SH-SY5Y (cell line): ENCODE results near the gene HSPG2.

Experiments used
- GATA2 ChIP-seq: IDR thresholded peaks from 2 replicates; pipeline ENCODE4 v1.6.1; 2011; ENCODE audit warnings: mild to moderate bottlenecking, low read depth, low read length
- GATA3 ChIP-seq: IDR thresholded peaks from 2 replicates; pipeline ENCODE4 v1.6.1; 2011; ENCODE audit warnings: low read depth, mild to moderate bottlenecking, low read length, moderate library complexity

GRCh38 chr1:21833392-21833976 is 103.6 kb downstream of the HSPG2 start:
- TF ChIP-seq GATA2: no peak
- TF ChIP-seq GATA3: no peak
